H1 (cell line): ENCODE measurements around the gene RELT. TPM values are rescaled to one million over a fixed set of nuclear protein-coding genes. Genes with fewer than 3 reads are reported as not detected.

Experiments used
- CTCF ChIA-PET: fragments of 300-600 bp; sonication (Branson Sonifier 250); formaldehyde crosslinking; loops from one replicate; lab custom pipeline; 2021; ENCODE audit not compliant: partially characterized antibody; lab: Charles Lee
- POLR2A ChIA-PET: fragments of 300-600 bp; sonication (Branson Sonifier 250); formaldehyde crosslinking; loops from one replicate; lab custom pipeline; 2021; ENCODE audit warnings: inconsistent platforms; ENCODE audit not compliant: partially characterized antibody; lab: Charles Lee
- DNase-seq, 2 experiments: peaks; one replicate each; pipeline versions ENCODE4 v3.0.0 to v3.0.0-alpha.2; 2010 to 2022; ENCODE audit warnings: low spot score in 2 of 2, low read depth in 1 of 2, mixed read lengths in 1 of 2
- FAIRE-seq: peaks from 2 replicates; lab custom pipeline; 2011; peaks lifted over from hg19 to GRCh38; lab: Jason Lieb, UNC
- H2AFZ ChIP-seq: 2 replicates; pipeline ENCODE4 v1.8.1; 2012; ENCODE audit warnings: low read length, inconsistent platforms
- H2AK5ac ChIP-seq: 2 replicates; pipeline ENCODE4 v1.6.1; 2013; ENCODE audit warnings: low read depth, low read length
- H2BK120ac ChIP-seq: replicated peaks from 2 replicates; pipeline ENCODE3; 2013; ENCODE audit warnings: low read depth, low read length, inconsistent platforms
- H2BK12ac ChIP-seq: 2 replicates; pipeline ENCODE4 v1.6.1; 2013; ENCODE audit warnings: low read depth, low read length
- H2BK15ac ChIP-seq: 2 replicates; pipeline ENCODE4 v1.6.1; 2013; ENCODE audit warnings: low read length
- H2BK20ac ChIP-seq: 2 replicates; pipeline ENCODE4 v1.6.1; 2013; ENCODE audit warnings: low read length
- H2BK5ac ChIP-seq: 2 replicates; pipeline ENCODE4 v1.6.1; 2013; ENCODE audit warnings: low read depth, low read length
- H3K14ac ChIP-seq: 2 replicates; pipeline ENCODE4 v1.6.1; 2013; ENCODE audit warnings: inconsistent platforms; ENCODE audit not compliant: insufficient read length
- H3K18ac ChIP-seq: 2 replicates; pipeline ENCODE4 v1.6.1; 2013; ENCODE audit warnings: low read length; ENCODE audit errors: extremely low read depth
- H3K23ac ChIP-seq: 2 replicates; pipeline ENCODE4 v1.6.1; 2013; ENCODE audit warnings: inconsistent platforms; ENCODE audit not compliant: insufficient read length
- H3K23me2 ChIP-seq: 2 replicates; pipeline ENCODE4 v1.6.1; 2013; ENCODE audit warnings: low read depth, low read length
- H3K27ac ChIP-seq: 2 replicates; pipeline ENCODE4 v1.6.1; 2011; ENCODE audit warnings: low read depth, low read length, inconsistent platforms
- H3K27me3 ChIP-seq, 4 experiments: replicated peaks in 1 of 4; 1 replicate in 1 of 4; 2 replicates in 3 of 4; pipeline versions ENCODE4 v1.6.1 to v1.8.1; 2011 to 2013; ENCODE audit warnings: low read length in 3 of 4, mild to moderate bottlenecking in 3 of 4, inconsistent platforms in 2 of 4, mixed read lengths in 2 of 4, moderate library complexity in 1 of 4; ENCODE audit not compliant: control insufficient read depth in 3 of 4, insufficient read depth in 3 of 4; ENCODE audit errors: extremely low read depth in 1 of 4
- H3K36me3 ChIP-seq, 4 experiments: 2 replicates each; pipeline versions ENCODE4 v1.6.1 to v1.8.1; 2011 to 2013; ENCODE audit warnings: mild to moderate bottlenecking in 4 of 4, low read length in 3 of 4, moderate library complexity in 2 of 4, control low read depth in 1 of 4, inconsistent platforms in 1 of 4; ENCODE audit not compliant: insufficient read depth in 4 of 4, control insufficient read depth in 2 of 4
- H3K4ac ChIP-seq: replicated peaks from 2 replicates; pipeline ENCODE3; 2013; ENCODE audit warnings: low read length, low read depth, mixed read lengths, inconsistent platforms; ENCODE audit not compliant: insufficient read length
- H3K4me1 ChIP-seq, 4 experiments: replicated peaks in 1 of 4; 1 replicate in 1 of 4; 2 replicates in 3 of 4; pipeline versions ENCODE4 v1.6.1 to v1.8.1; 2011 to 2013; ENCODE audit warnings: low read length in 3 of 4, inconsistent platforms in 2 of 4, mixed read lengths in 1 of 4; ENCODE audit not compliant: insufficient read depth in 4 of 4, control insufficient read depth in 3 of 4
- H3K4me2 ChIP-seq, 2 experiments: 2 replicates each; pipeline versions ENCODE4 v1.6.1 to v1.8.1; 2011 to 2013; ENCODE audit warnings: low read depth in 2 of 2, low read length in 2 of 2, control low read depth in 1 of 2, inconsistent platforms in 1 of 2, mild to moderate bottlenecking in 1 of 2; ENCODE audit not compliant: insufficient read depth in 1 of 2
- H3K4me3 ChIP-seq, 4 experiments: fragments of 200-600, 300-600 bp in 1 of 4; sonication (generic), shearing (Covaris generic), sonication (Bioruptor Twin) in 1 of 4; 2 replicates each; pipeline versions ENCODE4 v1.5.1 to v1.8.1; 2011 to 2016; ENCODE audit warnings: low read length in 4 of 4, low read depth in 3 of 4, control low read depth in 2 of 4, inconsistent platforms in 2 of 4, mild to moderate bottlenecking in 2 of 4, mixed read lengths in 1 of 4, moderate library complexity in 1 of 4; ENCODE audit not compliant: insufficient read depth in 2 of 4; ENCODE audit errors: extremely low read depth in 1 of 4
- H3K56ac ChIP-seq: replicated peaks from 2 replicates; pipeline ENCODE3; 2013; ENCODE audit warnings: low read depth, mild to moderate bottlenecking, mixed read lengths, low read length, inconsistent platforms; ENCODE audit not compliant: insufficient read length
- H3K79me1 ChIP-seq: 2 replicates; pipeline ENCODE4 v1.6.1; 2013; ENCODE audit warnings: low read depth, low read length, control low read depth
- H3K79me2 ChIP-seq, 2 experiments: 2 replicates each; pipeline versions ENCODE4 v1.6.1 to v1.8.1; 2012 to 2013; ENCODE audit warnings: low read length in 2 of 2, mild to moderate bottlenecking in 2 of 2, inconsistent platforms in 1 of 2; ENCODE audit not compliant: insufficient read depth in 2 of 2, control insufficient read depth in 1 of 2
- H3K9ac ChIP-seq, 4 experiments: replicated peaks in 1 of 4; 1 replicate in 1 of 4; 2 replicates in 3 of 4; pipeline versions ENCODE4 v1.6.1 to v1.8.1; 2011 to 2013; ENCODE audit warnings: low read depth in 3 of 4, low read length in 3 of 4, control low read depth in 2 of 4, mild to moderate bottlenecking in 2 of 4, moderate library complexity in 2 of 4, inconsistent platforms in 1 of 4; ENCODE audit errors: extremely low read depth in 1 of 4
- H3K9me3 ChIP-seq, 2 experiments: 2 replicates each; pipeline versions ENCODE4 v1.6.1 to v1.8.1; 2012 to 2013; ENCODE audit warnings: mild to moderate bottlenecking in 2 of 2, moderate library complexity in 2 of 2, control low read depth in 1 of 2, inconsistent platforms in 1 of 2, low read depth in 1 of 2, low read length in 1 of 2, mixed read lengths in 1 of 2; ENCODE audit not compliant: insufficient read depth in 2 of 2
- H4K20me1 ChIP-seq, 2 experiments: replicated peaks in 1 of 2; 2 replicates each; pipeline versions ENCODE3 to v1.8.1; 2011 to 2013; ENCODE audit warnings: inconsistent platforms in 2 of 2, low read length in 2 of 2, mild to moderate bottlenecking in 1 of 2; ENCODE audit not compliant: insufficient read depth in 2 of 2, control insufficient read depth in 1 of 2
- H4K5ac ChIP-seq: 2 replicates; pipeline ENCODE4 v1.6.1; 2013; ENCODE audit warnings: low read length, low read depth, mixed read lengths, inconsistent platforms; ENCODE audit not compliant: insufficient read length
- H4K8ac ChIP-seq: 2 replicates; pipeline ENCODE4 v1.8.0; 2013; ENCODE audit warnings: mild to moderate bottlenecking, moderate library complexity, low read length, inconsistent platforms; ENCODE audit not compliant: insufficient read depth; ENCODE audit errors: extremely low read depth
- H4K91ac ChIP-seq: replicated peaks from 2 replicates; pipeline ENCODE3; 2013; ENCODE audit warnings: low read length, mixed read lengths, inconsistent platforms; ENCODE audit not compliant: insufficient read length
- EP300 ChIP-seq, 2 experiments: IDR thresholded peaks; 1 replicate in 1 of 2; 2 replicates in 1 of 2; pipeline ENCODE4 v1.6.1; 2011 to 2012; ENCODE audit warnings: low read depth in 2 of 2, low read length in 2 of 2, mild to moderate bottlenecking in 2 of 2, borderline replicate concordance in 1 of 2, inconsistent platforms in 1 of 2, moderate library complexity in 1 of 2
- JUND ChIP-seq: IDR thresholded peaks from 2 replicates; pipeline ENCODE4 v1.6.1; 2011; ENCODE audit warnings: mild to moderate bottlenecking, improper control_type of control experiment, low read length
- RAD21 ChIP-seq, 2 experiments: IDR thresholded peaks in 1 of 2; conservative IDR thresholded peaks in 1 of 2; 2 replicates each; pipeline ENCODE4 v1.6.1; 2011; ENCODE audit warnings: low read depth in 2 of 2, low read length in 2 of 2, improper control_type of control experiment in 1 of 2, inconsistent platforms in 1 of 2, mild to moderate bottlenecking in 1 of 2, moderate library complexity in 1 of 2
- SUZ12 ChIP-seq: fragments of 200-600 bp; sonication (generic); IDR thresholded peaks from 2 replicates; pipeline ENCODE4 v1.6.1; 2012; ENCODE audit warnings: mild to moderate bottlenecking, inconsistent platforms, low read length, moderate library complexity, mixed read lengths
- TEAD4 ChIP-seq: IDR thresholded peaks from 2 replicates; pipeline ENCODE4 v1.6.1; 2012; ENCODE audit warnings: low read depth, low read length, inconsistent platforms, mixed read lengths
- WGBS, 2 experiments: shearing (Covaris generic) in 1 of 2; methylation state at CpG; one replicate each; pipeline versions ENCODE4 v1.1.6 to v1.1.7; 2013 to 2015; ENCODE audit warnings: low lambda C conversion rate in 2 of 2, mixed read lengths in 2 of 2, inconsistent platforms in 1 of 2, low coverage in 1 of 2, missing lambda C conversion rate in 1 of 2; ENCODE audit not compliant: insufficient replicate concordance in 2 of 2, insufficient coverage in 1 of 2, insufficient read length in 1 of 2; ENCODE audit errors: extremely low coverage in 1 of 2, missing lambda C conversion rate in 1 of 2; 5-methylcytosine and 5-hydroxymethylcytosine counted together
- polyA plus RNA-seq, 7 experiments: library from polyadenylated mRNA; depleted of rRNA in 3 of 7; stranded (reverse) in 5 of 7; unstranded in 2 of 7; fragments of >200 nt in 5 of 7; fragments of 200-250 nt in 2 of 7; gene quantifications; 1 replicate in 5 of 7; 2 replicates in 1 of 7; 4 replicates in 1 of 7; pipeline versions ENCODE4 v1.2.1 to v1.2.3, GENCODE V29; 2011 to 2013; ENCODE audit warnings: missing spikeins in 2 of 7, mixed read lengths in 2 of 7
- total RNA-seq: library from RNA; stranded (reverse); fragmentation: NEBNext Ultra II Directional; extraction: Animal tissue kit (Norgen Biotek cat#: 25700); gene quantifications from 2 replicates; pipeline ENCODE4 v1.2.1, GENCODE V29; 2021
- TF ChIP-seq, protein P1 (sequence below), 3 experiments: IDR thresholded peaks; 1 replicate in 2 of 3; 2 replicates in 1 of 3; pipeline versions ENCODE4 v1.5.1 to v1.6.1; 2011; ENCODE audit warnings: low read length in 3 of 3, mild to moderate bottlenecking in 3 of 3, inconsistent platforms in 2 of 3, low read depth in 1 of 3, moderate library complexity in 1 of 3; ENCODE audit not compliant: insufficient read depth in 1 of 3; ENCODE audit errors: control extremely low read depth in 1 of 3
- TF ChIP-seq, protein P2 (sequence below): IDR thresholded peaks from 2 replicates; pipeline ENCODE4 v1.6.1; 2012; ENCODE audit warnings: inconsistent platforms

RELT gene
- total and polyA plus RNA-seq, 2 of the 8 experiments (the other 6 are each of a cell fraction or from before 2014, with no cell fraction given), result 3.4 to 5.7 TPM

DNA sequence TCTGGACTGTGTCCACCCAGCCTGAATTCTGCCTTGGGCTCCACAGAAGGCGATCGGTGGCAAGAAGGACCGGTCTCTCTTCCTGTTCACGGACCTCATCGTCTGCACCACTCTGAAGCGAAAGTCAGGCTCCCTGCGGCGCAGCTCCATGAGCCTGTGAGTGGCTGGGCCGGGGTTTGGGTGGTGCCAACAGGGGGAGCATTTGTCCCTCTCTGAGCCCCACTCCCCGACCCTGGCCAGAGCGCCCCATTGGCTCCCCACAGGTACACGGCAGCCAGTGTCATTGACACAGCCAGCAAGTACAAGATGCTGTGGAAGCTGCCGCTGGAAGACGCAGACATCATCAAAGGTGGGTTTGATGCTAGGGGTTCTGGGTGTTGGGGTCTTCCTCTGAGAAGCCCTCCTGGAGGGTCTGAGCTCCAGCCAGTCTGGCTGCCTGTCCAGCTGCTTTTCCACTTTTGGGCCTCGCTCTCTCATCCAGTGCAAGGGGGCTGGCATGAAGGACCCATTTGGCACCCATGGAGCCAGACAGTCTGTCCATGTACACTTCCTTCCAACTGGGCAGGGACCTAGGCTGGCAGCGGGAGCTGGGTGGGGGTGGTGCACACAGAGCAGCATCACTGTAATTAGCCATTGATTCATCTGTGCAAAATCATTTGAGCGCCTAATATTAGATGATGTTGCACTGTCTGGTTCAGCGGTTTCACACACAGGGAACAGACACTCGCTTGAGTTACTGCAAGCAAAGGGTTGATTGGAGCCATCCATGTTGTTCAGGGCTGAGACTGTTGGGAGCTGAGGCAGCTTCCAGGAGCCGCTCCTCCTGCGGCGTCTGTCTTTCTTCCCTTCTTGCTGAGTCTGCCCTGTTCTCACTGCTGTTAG, 19.0 kb upstream of the RELT start:
- POLR2A ChIA-PET, result interaction anchor here (0.8 to 1.6 kb wide), 4 partner anchors 11 to 48 kb away, joined by 3 to 5 read pairs (median 3); no protein-coding TSS in a partner anchor
- H3K23ac ChIP-seq, result no peak overlapping the region
- no peak overlapping the region for H3K4me2 ChIP-seq
- peak overlapping the region; percentile 41; the same call in 1 of the 2 replicates for H4K8ac ChIP-seq
- no peaks in the 10 kb centered on the region for H3K27me3 ChIP-seq
- no peaks in the 10 kb centered on the region for H3K79me1 ChIP-seq
- CTCF ChIA-PET, result interaction anchor here (0.6 to 59.1 kb wide), 10 partner anchors 7 to 407 kb away, joined by 3 to 1456 read pairs (median 5); partner anchors contain the start of genes ARHGEF17 and RELT
- peaks cover under 1% of the 10 kb centered on the region; the same call in 1 of the 2 replicates for H3K23me2 ChIP-seq
- TF ChIP-seq JUND, result no peak
- TF ChIP-seq TEAD4, result no peak
- peak in 1 of 2 experiments; percentile 3; a peak in 1 of 4 replicates for TF ChIP-seq RAD21 (IDR thresholded peaks at IDR 0.05 in 1 of 2, conservative IDR thresholded peaks at IDR 0.05 in 1 of 2; ENCODE audit: low read depth in 2 of 2, low read length in 2 of 2)
- TF ChIP-seq, protein P1, sequence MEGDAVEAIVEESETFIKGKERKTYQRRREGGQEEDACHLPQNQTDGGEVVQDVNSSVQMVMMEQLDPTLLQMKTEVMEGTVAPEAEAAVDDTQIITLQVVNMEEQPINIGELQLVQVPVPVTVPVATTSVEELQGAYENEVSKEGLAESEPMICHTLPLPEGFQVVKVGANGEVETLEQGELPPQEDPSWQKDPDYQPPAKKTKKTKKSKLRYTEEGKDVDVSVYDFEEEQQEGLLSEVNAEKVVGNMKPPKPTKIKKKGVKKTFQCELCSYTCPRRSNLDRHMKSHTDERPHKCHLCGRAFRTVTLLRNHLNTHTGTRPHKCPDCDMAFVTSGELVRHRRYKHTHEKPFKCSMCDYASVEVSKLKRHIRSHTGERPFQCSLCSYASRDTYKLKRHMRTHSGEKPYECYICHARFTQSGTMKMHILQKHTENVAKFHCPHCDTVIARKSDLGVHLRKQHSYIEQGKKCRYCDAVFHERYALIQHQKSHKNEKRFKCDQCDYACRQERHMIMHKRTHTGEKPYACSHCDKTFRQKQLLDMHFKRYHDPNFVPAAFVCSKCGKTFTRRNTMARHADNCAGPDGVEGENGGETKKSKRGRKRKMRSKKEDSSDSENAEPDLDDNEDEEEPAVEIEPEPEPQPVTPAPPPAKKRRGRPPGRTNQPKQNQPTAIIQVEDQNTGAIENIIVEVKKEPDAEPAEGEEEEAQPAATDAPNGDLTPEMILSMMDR (IDR thresholded peaks at IDR 0.05; ENCODE audit: control extremely low read depth in 1 of 3, insufficient read depth in 1 of 3, low read depth in 1 of 3, low read length in 3 of 3), result peak in 2 of 3 experiments; percentile 18 to 26; a peak in 2 of 4 replicates
- TF ChIP-seq, protein P2, sequence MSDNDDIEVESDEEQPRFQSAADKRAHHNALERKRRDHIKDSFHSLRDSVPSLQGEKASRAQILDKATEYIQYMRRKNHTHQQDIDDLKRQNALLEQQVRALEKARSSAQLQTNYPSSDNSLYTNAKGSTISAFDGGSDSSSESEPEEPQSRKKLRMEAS, result no peak
- TF ChIP-seq EP300 (IDR thresholded peaks at IDR 0.05; ENCODE audit: borderline replicate concordance in 1 of 2, low read depth in 2 of 2, low read length in 2 of 2), result no peak
- TF ChIP-seq SUZ12, result no peak
- no peaks in the 10 kb centered on the region for H3K9me3 ChIP-seq
- H3K56ac ChIP-seq, result no peak overlapping the region
- H3K14ac ChIP-seq, result no peak overlapping the region
- DNase-seq (no peak), FAIRE-seq (no peak)
- H2BK120ac ChIP-seq, result no peak overlapping the region
- peaks cover 0 to 6% of the 10 kb centered on the region in 2 experiments for H4K20me1 ChIP-seq
- no peak overlapping the region; the same call in 1 of the 2 replicates for H3K18ac ChIP-seq
- no peak overlapping the region for H2AK5ac ChIP-seq
- H3K79me2 ChIP-seq, result no peaks in the 10 kb centered on the region
- H2BK15ac ChIP-seq, result no peak overlapping the region
- no peak overlapping the region for H4K91ac ChIP-seq
- H2BK20ac ChIP-seq, result no peak overlapping the region
- no peak overlapping the region for H2BK12ac ChIP-seq
- no peaks in the 10 kb centered on the region; a peak in 2 of 7 replicates for H3K4me1 ChIP-seq
- H3K4ac ChIP-seq, result no peak overlapping the region
- no peak overlapping the region for H3K27ac ChIP-seq
- H2BK5ac ChIP-seq, result no peak overlapping the region
- no peak overlapping the region for H3K9ac ChIP-seq
- no peaks in the 10 kb centered on the region for H3K36me3 ChIP-seq
- H4K5ac ChIP-seq, result no peak overlapping the region
- no peak overlapping the region for H2AFZ ChIP-seq
- WGBS, 2 experiments, result 90% methylated on average over 20 of the region's 22 CpGs; no CpG with 5 or more reads in 1 of the 2 experiments
- H3K4me3 ChIP-seq, result no peak overlapping the region
